Measurements from ENCODE around the gene LAMB1. TPM values are rescaled to one million over a fixed set of nuclear protein-coding genes. Genes with fewer than 3 reads are reported as not detected.

The LAMB1 gene
- total RNA-seq, 1 experiment from 2014 or later = 101 TPM

DNA sequence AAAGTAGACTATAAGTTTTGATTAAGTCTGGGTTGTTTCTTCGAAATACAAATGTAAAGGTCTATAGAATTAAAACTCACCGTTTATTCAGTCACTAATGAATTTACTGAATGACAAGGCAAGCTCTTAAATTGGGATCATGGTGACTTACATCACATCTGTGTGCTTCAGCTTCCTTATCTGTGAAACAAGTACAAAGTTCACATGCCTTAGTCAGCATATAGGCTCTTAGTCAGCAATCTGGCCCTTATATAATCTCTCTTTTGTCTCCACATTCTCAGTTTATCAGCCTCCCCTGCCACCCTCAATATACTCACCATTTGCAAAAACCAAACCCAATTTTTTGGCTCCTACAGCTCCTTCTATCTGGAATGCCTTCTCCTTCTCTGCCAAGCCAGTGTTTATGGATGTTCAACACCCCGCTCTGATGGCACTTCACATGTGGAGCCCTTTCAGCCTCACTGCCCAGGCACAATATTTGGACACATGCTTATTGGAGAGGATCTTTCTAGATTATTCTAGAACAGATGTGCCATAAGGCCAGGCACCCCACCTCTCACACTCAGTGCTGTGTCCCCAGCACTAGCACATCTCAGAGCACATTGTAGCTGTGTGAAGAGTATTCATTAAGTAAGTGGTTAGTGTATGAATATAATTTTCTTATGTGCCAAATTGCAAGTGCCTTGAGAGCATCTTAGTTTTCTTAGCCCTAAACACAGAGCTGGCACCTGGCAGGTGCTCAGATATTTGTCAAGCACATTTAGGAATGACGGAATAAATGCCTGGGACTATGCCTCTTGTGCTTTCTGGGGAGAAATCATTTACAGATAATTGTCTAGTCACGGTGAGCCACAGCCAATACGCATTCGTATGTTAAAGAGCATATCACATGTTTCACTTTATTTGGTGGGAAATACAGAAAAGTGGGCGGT lies 9.8 kb upstream of the LAMB1 start:
- TF ChIP-seq EZH2phosphoT487 (IDR thresholded peaks at IDR 0.05; ENCODE audit: borderline replicate concordance, low read length) = no peak
- no peak for TF ChIP-seq CTCF (conservative IDR thresholded peaks at IDR 0.05; ENCODE audit: low read depth, low read length)
- no peak for TF ChIP-seq EZH2 (IDR thresholded peaks at IDR 0.05; ENCODE audit: low read length, unreplicated experiment)
- Histone ChIP-seq H3K79me2 (ENCODE audit: low read length) (no peaks in the 10 kb centered on the region), H3K4me1 (ENCODE audit: insufficient read depth, low read length) (peaks cover 73% of the 10 kb centered on the region), H3K27ac (ENCODE audit: low read length) (peak overlapping the region; percentile 85), H2AFZ (ENCODE audit: low read length) (no peak overlapping the region), H3K36me3 (ENCODE audit: low read depth, low read length) (no peaks in the 10 kb centered on the region), H3K27me3 (ENCODE audit: low read length) (no peaks in the 10 kb centered on the region), H3K4me2 (ENCODE audit: low read length) (peak overlapping the region; percentile 70), H3K9me2 (replicated peaks; ENCODE audit: low read length) (no peaks in the 10 kb centered on the region), H3F3A (ENCODE audit: low read length, unreplicated experiment) (peaks cover 12% of the 10 kb centered on the region), H4K20me1 (ENCODE audit: low read length) (no peaks in the 10 kb centered on the region), H3K9me3 (ENCODE audit: low read length) (no peaks in the 10 kb centered on the region), H3K4me3 (ENCODE audit: low read length) (no peak overlapping the region; the same call in 1 of the 2 replicates), H3K9ac (ENCODE audit: low read length) (peak overlapping the region; percentile 36; the same call in 1 of the 2 replicates)
- POLR2A ChIA-PET (ENCODE audit: unreplicated experiment) = no interaction called here
- no TSS peak for BruUV-seq (replicated peaks)
- intact Hi-C loops (cut with micrococcal nuclease) = loop anchor here (10.0 kb wide), 1 partner anchor 848 kb away; the partner anchor contains the start of gene HBP1
- DNase-seq = peak; percentile 77
- CTCF ChIA-PET = no interaction called here
- peak; percentile 28 for ATAC-seq

- H3K27ac ChIP-seq (ENCODE audit: low read length) = peak overlapping the region; percentile 90
- no peaks in the 10 kb centered on the region for H3K27me3 ChIP-seq (ENCODE audit: low read length)
- no peaks in the 10 kb centered on the region for H3K9me3 ChIP-seq (ENCODE audit: low read length)
- no peaks in the 10 kb centered on the region for H3K36me3 ChIP-seq (ENCODE audit: low read depth, low read length)
- peak overlapping the region; percentile 62 for H3K9ac ChIP-seq (ENCODE audit: low read length)
- no peaks in the 10 kb centered on the region for H3K9me2 ChIP-seq (replicated peaks; ENCODE audit: low read length)
- ChIA-PET POLR2A (ENCODE audit: unreplicated experiment) (interaction anchor here (0.7 kb wide), 2 partner anchors 10 to 1982 kb away, joined by 7 to 9 read pairs; no protein-coding TSS in a partner anchor), CTCF (interaction anchor here (0.6 kb wide), 1 partner anchor 9 kb away, joined by 3 read pairs; no protein-coding TSS in a partner anchor)
- ATAC-seq (no peak), DNase-seq (no peak)
- peak overlapping the region; percentile 52 for H3K4me2 ChIP-seq (ENCODE audit: low read length)
- H4K20me1 ChIP-seq (ENCODE audit: low read length) = no peaks in the 10 kb centered on the region
- peaks cover 50% of the 10 kb centered on the region for H3K4me1 ChIP-seq (ENCODE audit: insufficient read depth, low read length)
- no peak overlapping the region for H3K4me3 ChIP-seq (ENCODE audit: low read length)
- intact Hi-C loops (cut with micrococcal nuclease) = loop anchor here (10.0 kb wide), 1 partner anchor 846 kb away; the partner anchor contains the start of gene HBP1
- H2AFZ ChIP-seq (ENCODE audit: low read length) = no peak overlapping the region
- H3K79me2 ChIP-seq (ENCODE audit: low read length) = no peaks in the 10 kb centered on the region
- TF ChIP-seq CTCF (conservative IDR thresholded peaks at IDR 0.05; ENCODE audit: low read depth, low read length) (no peak), EZH2phosphoT487 (IDR thresholded peaks at IDR 0.05; ENCODE audit: borderline replicate concordance, low read length) (no peak), EZH2 (IDR thresholded peaks at IDR 0.05; ENCODE audit: low read length, unreplicated experiment) (no peak)
- peaks cover 10% of the 10 kb centered on the region for H3F3A ChIP-seq (ENCODE audit: low read length, unreplicated experiment)
- no TSS peak for BruUV-seq (replicated peaks)
These were observed 7.4 kb upstream of the LAMB1 start for GRCh38 chr7:108010377-108010776.
